WTC11 (cell line): ENCODE measurements around the gene PANK3. TPM values are rescaled to one million over a fixed set of nuclear protein-coding genes. Genes with fewer than 3 reads are reported as not detected.

ENCODE experiments used
- ATAC-seq: fragments of 200-7000 bp; cut with Tn5 transposase; 2 replicates; pipeline ENCODE4 v1.10.0; 2021; ENCODE audit warnings: mild to moderate bottlenecking, moderate library complexity
- CTCF ChIA-PET: fragments of 300-600 bp; sonication (Branson Sonifier 250); formaldehyde crosslinking; loops from one replicate; lab custom pipeline; 2021; ENCODE audit warnings: antibody characterized with exemption; lab: Charles Lee
- POLR2A ChIA-PET: fragments of 350-600 bp; sonication (Branson Sonifier 250); formaldehyde crosslinking; loops from one replicate; lab custom pipeline; 2021; ENCODE audit warnings: antibody characterized with exemption; lab: Charles Lee
- DNase-seq: peaks from one replicate; pipeline ENCODE4 v3.0.0; 2021; ENCODE audit warnings: low spot score
- H3K27ac Mint-ChIP-seq: 2 replicates; pipeline ENCODE4 v1.8.0; 2021; ENCODE audit warnings: mixed read lengths
- H3K27me3 Mint-ChIP-seq: 2 replicates; pipeline ENCODE4 v1.8.0; 2021; ENCODE audit warnings: low read depth, mild to moderate bottlenecking, moderate library complexity, mixed read lengths
- H3K36me3 Mint-ChIP-seq: 2 replicates; pipeline ENCODE4 v1.8.0; 2021; ENCODE audit warnings: mixed read lengths
- H3K4me1 Mint-ChIP-seq: 2 replicates; pipeline ENCODE4 v1.8.0; 2022; ENCODE audit warnings: mixed read lengths
- H3K4me3 Mint-ChIP-seq: 2 replicates; pipeline ENCODE4 v1.8.0; 2021; ENCODE audit warnings: mild to moderate bottlenecking, moderate library complexity, mixed read lengths
- H3K9me3 Mint-ChIP-seq: 2 replicates; pipeline ENCODE4 v1.8.0; 2021; ENCODE audit warnings: mixed read lengths
- AFF4 ChIP-seq: sonication (generic); formaldehyde crosslinking; IDR thresholded peaks from 2 replicates; pipeline ENCODE4 v1.8.1; 2023; ENCODE audit warnings: mild to moderate bottlenecking, missing genetic modification reagents, borderline replicate concordance
- ATF2 ChIP-seq: sonication (generic); formaldehyde crosslinking; IDR thresholded peaks from 2 replicates; pipeline ENCODE4 v1.8.1; 2022; ENCODE audit warnings: low read depth, missing genetic modification reagents, borderline replicate concordance
- CREB1 ChIP-seq: sonication (generic); formaldehyde crosslinking; IDR thresholded peaks from 2 replicates; pipeline ENCODE4 v1.8.0; 2023; ENCODE audit warnings: mild to moderate bottlenecking, missing genetic modification reagents
- CREM ChIP-seq: sonication (generic); formaldehyde crosslinking; IDR thresholded peaks from 2 replicates; pipeline ENCODE4 v1.8.1; 2022; ENCODE audit warnings: mild to moderate bottlenecking, missing genetic modification reagents, moderate library complexity
- JUN ChIP-seq: sonication (generic); formaldehyde crosslinking; IDR thresholded peaks from 2 replicates; pipeline ENCODE4 v1.8.0; 2023; ENCODE audit warnings: mild to moderate bottlenecking, missing genetic modification reagents
- MXD4 ChIP-seq: fragments of 250-450 bp; sonication (Bioruptor Pico); IDR thresholded peaks from 2 replicates; pipeline ENCODE4 v1.8.0; 2021; ENCODE audit warnings: mild to moderate bottlenecking, moderate library complexity, borderline replicate concordance
- STAT6 ChIP-seq: sonication (generic); formaldehyde crosslinking; conservative IDR thresholded peaks from 2 replicates; pipeline ENCODE4 v1.8.1; 2023; ENCODE audit warnings: mild to moderate bottlenecking, low read depth, missing genetic modification reagents, moderate library complexity
- TCF7 ChIP-seq: sonication (generic); formaldehyde crosslinking; IDR thresholded peaks from 2 replicates; pipeline ENCODE4 v1.8.0; 2022; ENCODE audit warnings: mild to moderate bottlenecking, low read depth, missing genetic modification reagents, moderate library complexity
- TEAD4 ChIP-seq: sonication (generic); formaldehyde crosslinking; IDR thresholded peaks from 2 replicates; pipeline ENCODE4 v1.8.0; 2022; ENCODE audit warnings: mild to moderate bottlenecking, missing genetic modification reagents
- ZNF138 ChIP-seq: sonication (generic); formaldehyde crosslinking; conservative IDR thresholded peaks from 2 replicates; pipeline ENCODE4 v1.8.1; 2022; ENCODE audit warnings: mild to moderate bottlenecking, moderate library complexity, missing genetic modification reagents
- ZNF263 ChIP-seq: sonication (generic); formaldehyde crosslinking; IDR thresholded peaks from 2 replicates; pipeline ENCODE4 v1.8.1; 2022; ENCODE audit warnings: low read depth, mild to moderate bottlenecking, moderate library complexity, missing genetic modification reagents
- ZNF396 ChIP-seq: fragments of 250-450 bp; sonication (Bioruptor Pico); IDR thresholded peaks from 2 replicates; pipeline ENCODE4 v1.8.0; 2021; ENCODE audit warnings: mild to moderate bottlenecking, moderate library complexity, borderline replicate concordance
- ZNF425 ChIP-seq: fragments of 250-450 bp; sonication (Bioruptor Pico); conservative IDR thresholded peaks from 2 replicates; pipeline ENCODE4 v1.9.0; 2021; ENCODE audit warnings: mild to moderate bottlenecking
- ZNF532 ChIP-seq: fragments of 250-450 bp; sonication (Bioruptor Pico); IDR thresholded peaks from 2 replicates; pipeline ENCODE4 v1.9.0; 2021; ENCODE audit warnings: mild to moderate bottlenecking, borderline replicate concordance
- ZSCAN18 ChIP-seq: fragments of 250-450 bp; sonication (Bioruptor Pico); IDR thresholded peaks from 2 replicates; pipeline ENCODE4 v2.1.2; 2022; ENCODE audit warnings: mild to moderate bottlenecking, moderate library complexity
- total RNA-seq: library from RNA; stranded (reverse); gene quantifications from 3 replicates; pipeline ENCODE4 v1.2.3, GENCODE V29; 2021

The PANK3 gene
- total RNA-seq, 1 experiment from 2014 or later, result 90.2 TPM

GRCh38 chr5:168608386-168608785 is 29.2 kb upstream of the PANK3 start (continued):
- TF ChIP-seq MXD4 (CRISPR knock-in tag) (no peak), CREM (no peak), ZNF138 (CRISPR knock-in tag) (no peak)

- H3K4me1 Mint-ChIP-seq, result no peaks in the 10 kb centered on the region
- no peak for DNase-seq
- no peak overlapping the region for H3K4me3 Mint-ChIP-seq
- no peak overlapping the region for H3K27ac Mint-ChIP-seq
- no peaks in the 10 kb centered on the region for H3K27me3 Mint-ChIP-seq
- POLR2A ChIA-PET, result no interaction called here
- no peaks in the 10 kb centered on the region for H3K9me3 Mint-ChIP-seq
- ATAC-seq, result no peak
- H3K36me3 Mint-ChIP-seq, result no peaks in the 10 kb centered on the region
- CTCF ChIA-PET, result no interaction called here
- no peak for TF ChIP-seq ZNF532
- TF ChIP-seq ZSCAN18 (CRISPR knock-in tag), result no peak
- no peak for TF ChIP-seq TCF7
- no peak for TF ChIP-seq ZNF396 (CRISPR knock-in tag)
- TF ChIP-seq ZNF425 (CRISPR knock-in tag), result no peak
- TF ChIP-seq JUN (CRISPR knock-in tag), result no peak
- no peak for TF ChIP-seq TEAD4 (CRISPR knock-in tag)
- TF ChIP-seq ATF2 (CRISPR knock-in tag), result no peak
- TF ChIP-seq CREB1 (CRISPR knock-in tag), result no peak
- no peak for TF ChIP-seq ZNF263 (CRISPR knock-in tag)
- no peak for TF ChIP-seq STAT6 (CRISPR knock-in tag)
- TF ChIP-seq CREM, result no peak
- no peak for TF ChIP-seq AFF4
Observed at GRCh38 chr5:168607946-168608345, 28.8 kb upstream of the PANK3 start.
